Nephron (organoid): ENCODE results near the gene RBFOX1.

ENCODE experiments used
- H3K27ac Mint-ChIP-seq, 3 experiments: 2 replicates each; pipeline ENCODE4 v1.8.0; 2020; ENCODE audit warnings: mixed read lengths in 3 of 3, mild to moderate bottlenecking in 2 of 3, moderate library complexity in 1 of 3
- H3K27me3 Mint-ChIP-seq: 2 replicates; pipeline ENCODE4 v1.8.0; 2021; ENCODE audit warnings: low read depth, mild to moderate bottlenecking, moderate library complexity, mixed read lengths
- H3K36me3 Mint-ChIP-seq: 2 replicates; pipeline ENCODE4 v1.8.0; 2020; ENCODE audit warnings: low read depth, mixed read lengths
- H3K4me1 Mint-ChIP-seq: 2 replicates; pipeline ENCODE4 v1.8.0; 2020; ENCODE audit warnings: mixed read lengths
- H3K4me3 Mint-ChIP-seq, 3 experiments: 2 replicates each; pipeline ENCODE4 v1.8.0; 2020; ENCODE audit warnings: mild to moderate bottlenecking in 3 of 3, mixed read lengths in 3 of 3, moderate library complexity in 2 of 3
- H3K9me3 Mint-ChIP-seq: 2 replicates; pipeline ENCODE4 v1.8.0; 2020; ENCODE audit warnings: mixed read lengths
- TF ChIP-seq, protein P1 (sequence below), 3 experiments: fragments of 200-600 bp; sonication (generic); IDR thresholded peaks; one replicate each; pipeline ENCODE4 v1.5.0; 2021; ENCODE audit warnings: antibody characterized with exemption in 3 of 3; ENCODE audit not compliant: unreplicated experiment in 3 of 3

The RBFOX1 gene

DNA sequence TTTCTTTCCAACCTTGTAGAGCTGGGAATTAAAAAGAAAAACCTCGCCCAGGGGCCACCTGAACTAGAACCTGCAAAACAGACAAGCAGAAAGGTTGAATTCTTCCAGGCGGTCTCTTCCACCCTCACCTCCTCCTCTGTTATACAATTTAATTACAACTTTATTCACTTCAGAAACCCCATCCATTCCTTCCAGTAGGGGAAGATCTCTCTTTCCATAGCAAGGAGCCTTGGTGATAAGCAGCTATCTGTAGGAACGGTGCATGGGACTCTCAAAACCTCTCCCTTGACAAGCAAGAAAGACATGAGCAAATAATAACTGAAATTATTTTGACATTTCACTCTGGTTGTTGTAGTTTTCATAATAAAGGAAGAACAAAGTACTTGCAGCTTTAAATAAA, 176.0 kb downstream of the RBFOX1 start:
- no peak overlapping the region for H3K4me3 Mint-ChIP-seq

DNA sequence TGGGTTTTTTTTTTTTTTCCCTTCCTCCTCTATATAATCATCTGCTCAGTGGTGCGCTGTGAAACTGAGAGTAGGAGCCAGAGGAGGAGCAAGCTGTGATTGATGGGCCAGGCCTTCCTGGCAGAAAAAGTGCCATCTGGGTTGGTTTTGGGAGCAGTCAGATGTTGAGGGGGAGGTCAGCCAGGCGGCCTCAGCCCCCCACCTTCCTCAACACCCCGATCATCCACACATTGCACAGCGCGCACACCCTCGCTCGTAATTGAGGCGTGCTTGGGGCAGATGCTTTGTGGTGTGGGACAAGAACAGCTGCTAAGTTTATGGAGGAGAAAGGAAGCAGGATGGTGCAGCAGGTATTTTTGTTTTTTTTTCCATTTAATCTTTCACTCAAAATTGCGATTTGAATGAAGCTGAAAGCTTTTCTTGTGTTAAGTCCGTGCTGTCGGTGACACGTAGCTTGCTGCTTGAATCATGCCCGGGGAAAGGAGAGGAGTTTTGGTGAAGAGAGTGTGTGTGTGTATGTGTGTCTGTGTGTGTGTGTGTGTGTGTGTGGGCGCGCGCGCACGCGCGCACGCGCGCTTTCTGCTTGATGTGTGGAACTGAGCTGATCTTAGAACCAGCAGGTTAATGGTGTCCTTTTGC, 177.4 kb downstream of the RBFOX1 start:
- no peaks in the 10 kb centered on the region for H3K36me3 Mint-ChIP-seq
- H3K27ac Mint-ChIP-seq = peak overlapping the region; percentile 13 to 48 (median 26)
- peaks cover 21% of the 10 kb centered on the region for H3K4me1 Mint-ChIP-seq
- H3K9me3 Mint-ChIP-seq = no peaks in the 10 kb centered on the region
- H3K4me3 Mint-ChIP-seq = peak overlapping the region; percentile 14 to 59 (median 55)
- H3K27me3 Mint-ChIP-seq = no peaks in the 10 kb centered on the region
- TF ChIP-seq, protein P1, sequence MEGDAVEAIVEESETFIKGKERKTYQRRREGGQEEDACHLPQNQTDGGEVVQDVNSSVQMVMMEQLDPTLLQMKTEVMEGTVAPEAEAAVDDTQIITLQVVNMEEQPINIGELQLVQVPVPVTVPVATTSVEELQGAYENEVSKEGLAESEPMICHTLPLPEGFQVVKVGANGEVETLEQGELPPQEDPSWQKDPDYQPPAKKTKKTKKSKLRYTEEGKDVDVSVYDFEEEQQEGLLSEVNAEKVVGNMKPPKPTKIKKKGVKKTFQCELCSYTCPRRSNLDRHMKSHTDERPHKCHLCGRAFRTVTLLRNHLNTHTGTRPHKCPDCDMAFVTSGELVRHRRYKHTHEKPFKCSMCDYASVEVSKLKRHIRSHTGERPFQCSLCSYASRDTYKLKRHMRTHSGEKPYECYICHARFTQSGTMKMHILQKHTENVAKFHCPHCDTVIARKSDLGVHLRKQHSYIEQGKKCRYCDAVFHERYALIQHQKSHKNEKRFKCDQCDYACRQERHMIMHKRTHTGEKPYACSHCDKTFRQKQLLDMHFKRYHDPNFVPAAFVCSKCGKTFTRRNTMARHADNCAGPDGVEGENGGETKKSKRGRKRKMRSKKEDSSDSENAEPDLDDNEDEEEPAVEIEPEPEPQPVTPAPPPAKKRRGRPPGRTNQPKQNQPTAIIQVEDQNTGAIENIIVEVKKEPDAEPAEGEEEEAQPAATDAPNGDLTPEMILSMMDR (IDR thresholded peaks at IDR 0.05; ENCODE audit: unreplicated experiment in 3 of 3) = no peak

More for the DNA sequence above, 176.0 kb downstream of the RBFOX1 start:
- Mint-ChIP-seq H3K9me3 (no peaks in the 10 kb centered on the region), H3K36me3 (no peaks in the 10 kb centered on the region), H3K27ac (no peak overlapping the region), H3K4me1 (peaks cover 21% of the 10 kb centered on the region), H3K27me3 (no peaks in the 10 kb centered on the region)
- TF ChIP-seq, protein P1 (IDR thresholded peaks at IDR 0.05; ENCODE audit: unreplicated experiment in 3 of 3) = no peak

DNA sequence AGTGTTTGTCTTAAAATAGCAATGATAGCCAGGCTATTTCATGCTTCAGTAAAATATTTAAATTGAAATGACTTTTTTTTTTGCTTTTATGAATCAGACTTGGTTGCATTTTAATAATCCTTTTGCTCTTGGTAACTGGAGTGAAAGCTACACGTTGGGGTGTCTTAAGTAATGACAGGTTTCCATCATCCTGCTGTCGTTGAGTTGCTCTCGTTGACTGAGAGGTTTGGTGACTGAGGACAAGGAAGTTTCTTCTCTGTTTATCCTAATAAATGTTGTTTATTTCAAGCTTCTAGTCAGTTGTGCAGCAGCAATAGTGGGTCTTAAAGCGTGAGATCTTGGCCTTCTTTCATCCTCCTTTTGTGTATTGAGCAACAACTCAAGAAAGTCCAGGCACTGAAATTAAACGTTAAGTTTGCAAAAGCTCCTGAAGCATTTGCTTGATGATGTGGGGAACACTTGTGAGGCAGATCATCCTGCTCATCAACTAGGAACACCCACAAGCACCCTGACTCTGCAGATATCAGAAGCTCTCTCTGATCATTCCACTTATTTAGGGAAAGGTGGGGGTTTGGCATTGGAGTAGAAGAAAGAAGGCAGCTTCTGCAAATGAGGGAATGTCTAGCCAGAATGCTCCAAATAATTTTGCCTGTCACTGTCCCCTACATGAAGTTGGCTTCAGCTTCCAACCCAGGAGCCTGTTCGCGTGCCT, 179.1 kb downstream of the RBFOX1 start:
- no peaks in the 10 kb centered on the region for H3K9me3 Mint-ChIP-seq
- no peak overlapping the region for H3K4me3 Mint-ChIP-seq
- no peaks in the 10 kb centered on the region for H3K36me3 Mint-ChIP-seq
- H3K27me3 Mint-ChIP-seq = no peaks in the 10 kb centered on the region
- no peak overlapping the region for H3K27ac Mint-ChIP-seq
- peaks cover 26% of the 10 kb centered on the region for H3K4me1 Mint-ChIP-seq
- TF ChIP-seq, protein P1 (IDR thresholded peaks at IDR 0.05; ENCODE audit: unreplicated experiment in 3 of 3) = no peak

DNA sequence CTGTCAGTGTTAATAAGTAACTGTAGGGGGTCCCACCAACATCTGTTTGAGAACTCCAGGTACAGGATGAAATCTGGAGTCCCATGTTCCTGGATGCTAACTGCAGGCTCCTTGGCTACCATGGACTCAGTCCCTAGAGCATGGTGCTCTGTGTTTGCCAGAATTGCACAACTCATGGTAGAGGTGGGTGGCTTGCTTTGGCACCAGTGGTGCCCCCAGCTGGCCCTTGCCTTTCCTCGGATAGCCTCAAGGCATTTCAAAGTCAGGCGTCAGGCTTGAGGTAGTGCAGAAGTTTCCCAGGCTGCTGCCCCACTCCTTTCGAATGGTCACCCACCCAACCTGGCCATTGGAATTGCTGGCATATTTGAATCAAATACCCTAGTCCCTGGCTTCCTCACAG, 179.9 kb downstream of the RBFOX1 start:
- H3K27ac Mint-ChIP-seq = no peak overlapping the region
- H3K4me3 Mint-ChIP-seq = no peak overlapping the region
- no peaks in the 10 kb centered on the region for H3K27me3 Mint-ChIP-seq
- H3K9me3 Mint-ChIP-seq = no peaks in the 10 kb centered on the region
- peaks cover 3% of the 10 kb centered on the region for H3K36me3 Mint-ChIP-seq
- TF ChIP-seq, protein P1 (IDR thresholded peaks at IDR 0.05; ENCODE audit: unreplicated experiment in 3 of 3) = no peak
- H3K4me1 Mint-ChIP-seq = peaks cover 34% of the 10 kb centered on the region

DNA sequence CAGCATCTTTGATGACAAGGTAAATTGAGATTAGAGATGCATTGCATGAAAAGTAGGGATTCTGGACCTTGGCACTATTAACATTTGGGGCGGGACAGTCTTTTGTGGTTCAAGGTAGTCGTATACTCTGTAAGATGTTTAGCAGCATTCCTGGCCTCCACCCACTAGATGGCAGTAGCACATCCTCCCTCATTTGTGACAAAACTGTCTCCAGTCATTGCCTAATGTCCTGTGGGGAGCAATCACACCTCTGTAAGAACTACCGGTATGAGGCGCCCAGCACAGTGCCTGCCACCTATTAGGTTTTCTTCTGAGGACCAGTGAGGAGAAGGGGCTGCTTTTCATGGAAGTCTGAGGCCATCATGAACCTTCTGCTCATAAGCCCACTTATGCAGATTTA, 180.8 kb downstream of the RBFOX1 start:
- TF ChIP-seq, protein P1 (IDR thresholded peaks at IDR 0.05; ENCODE audit: unreplicated experiment in 3 of 3) = peak in 1 of 3 experiments; percentile 24
- no peak overlapping the region for H3K4me3 Mint-ChIP-seq
- H3K4me1 Mint-ChIP-seq = peaks cover 37% of the 10 kb centered on the region
- H3K9me3 Mint-ChIP-seq = no peaks in the 10 kb centered on the region
- no peaks in the 10 kb centered on the region for H3K27me3 Mint-ChIP-seq
- no peak overlapping the region for H3K27ac Mint-ChIP-seq
- peaks cover 3% of the 10 kb centered on the region for H3K36me3 Mint-ChIP-seq
